ENCODE data around the gene FAM234B.

FAM234B gene

GRCh38 chr12:13095266-13095995, 51.2 kb downstream of the FAM234B start:
- DNase-seq, result no peak

DNA sequence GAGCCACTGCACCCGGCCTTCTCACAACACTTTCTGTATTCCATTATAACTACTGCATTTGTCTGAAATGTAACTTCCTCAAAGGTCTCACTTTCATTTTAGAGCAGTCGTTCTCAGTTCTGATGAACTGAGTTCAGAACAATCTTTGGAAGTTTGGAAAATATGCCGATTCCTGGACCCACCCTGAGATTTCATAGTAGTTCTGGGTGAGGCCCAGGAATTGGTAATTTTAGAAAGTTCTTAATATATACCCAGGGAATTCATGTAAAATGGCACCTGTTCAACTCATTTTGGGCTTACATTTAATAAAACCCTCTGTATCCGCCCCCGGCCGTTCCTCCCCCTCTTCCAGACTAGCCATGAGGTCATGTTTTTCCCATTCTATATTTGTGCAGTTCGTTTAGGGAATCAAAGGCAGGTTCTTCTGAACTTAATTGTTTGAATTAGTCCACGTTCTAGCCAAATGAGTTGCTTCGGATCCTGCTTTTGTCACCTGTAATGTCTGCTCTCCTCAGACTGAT, 53.4 kb downstream of the FAM234B start:
- no peak for DNase-seq

GRCh38 chr12:13099066-13099843, 55.1 kb downstream of the FAM234B start:
- no peak for DNase-seq

DNA sequence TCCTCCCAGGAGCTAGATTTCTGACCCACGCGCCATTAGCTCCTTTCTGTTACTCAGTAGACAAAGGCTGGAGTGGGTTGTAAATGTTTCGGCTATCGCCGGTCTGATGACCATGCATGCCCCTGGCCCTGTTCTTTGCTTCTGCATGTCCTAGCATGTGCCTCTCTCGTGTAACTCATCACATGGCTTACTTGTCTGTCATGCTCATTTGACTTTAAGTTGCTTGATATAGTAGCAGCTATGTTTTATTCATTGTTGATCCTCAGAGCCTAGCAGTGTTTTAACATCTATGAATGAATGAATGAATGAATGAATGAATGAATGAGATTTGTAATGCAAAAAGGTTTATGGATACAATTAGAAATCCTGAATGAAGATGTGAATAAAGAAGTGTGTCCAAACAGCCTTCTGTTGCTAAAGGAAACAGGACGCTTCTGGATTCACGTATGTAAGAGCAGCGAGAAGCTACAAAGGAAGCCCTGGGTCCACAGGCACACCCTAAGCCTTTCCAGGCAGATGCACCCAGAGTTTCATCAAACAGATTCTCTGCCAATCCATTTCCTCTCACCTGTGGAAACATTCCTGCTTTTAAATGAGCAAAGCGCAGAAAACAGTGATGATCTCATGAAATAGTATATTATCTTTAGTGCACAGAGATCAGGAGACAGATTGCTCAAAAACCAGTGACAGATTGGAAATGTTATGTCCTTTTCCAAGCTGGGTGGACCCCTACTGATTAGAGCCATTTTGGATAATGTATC, 55.8 kb downstream of the FAM234B start:
- DNase-seq, result no peak

- DNase-seq, result no peak
Measured at GRCh38 chr12:13100605-13100881, 56.4 kb downstream of the FAM234B start.

- no peak for DNase-seq
Measured at GRCh38 chr12:13100882-13101769, 56.9 kb downstream of the FAM234B start.

- DNase-seq, result no peak
Measured at GRCh38 chr12:13101821-13102375, 57.7 kb downstream of the FAM234B start.

DNA sequence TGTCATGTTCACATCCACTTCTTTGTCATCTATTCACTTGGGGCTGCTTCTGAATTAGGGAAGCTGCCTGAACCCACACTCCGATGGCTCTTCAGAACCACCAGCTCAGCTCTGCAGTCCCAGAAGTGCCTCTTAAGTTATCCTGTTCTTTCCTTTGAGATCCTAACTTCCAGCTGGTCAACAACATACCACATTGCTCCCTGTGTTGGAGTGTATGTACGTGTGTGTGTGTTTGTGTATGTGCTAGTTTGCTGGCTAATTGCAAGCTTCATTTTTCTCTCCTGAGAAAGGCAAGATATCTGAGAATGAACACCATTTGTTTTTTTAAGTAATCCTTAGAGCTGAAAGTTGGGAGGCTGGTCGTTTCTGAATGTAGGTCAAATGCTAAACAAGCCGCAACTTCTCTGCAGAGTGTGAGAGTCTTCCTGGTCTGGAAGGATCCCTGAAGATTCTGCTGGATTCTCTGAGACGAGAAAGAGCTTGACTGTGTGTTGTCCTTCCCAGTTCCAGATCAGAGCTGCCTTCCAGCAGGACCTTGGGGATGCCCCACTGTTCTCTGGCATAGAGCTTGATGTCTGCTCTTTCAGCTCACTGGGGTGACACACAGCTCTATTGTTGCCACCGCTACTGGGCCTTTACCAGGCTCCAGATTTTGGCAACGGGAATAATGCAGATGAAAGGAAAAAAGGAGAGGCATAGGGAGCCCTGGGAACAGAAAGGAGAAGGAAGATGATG, 58.4 kb downstream of the FAM234B start:
- DNase-seq, result no peak

- no peak for DNase-seq
Measured at GRCh38 chr12:13103391-13104033, 59.3 kb downstream of the FAM234B start, which contains the start of gene GSG1. Gene GSG1, minus strand, starts transcription at chr12:13103667. Its CDS starts 155 bp downstream, at chr12:13103512.

DNA sequence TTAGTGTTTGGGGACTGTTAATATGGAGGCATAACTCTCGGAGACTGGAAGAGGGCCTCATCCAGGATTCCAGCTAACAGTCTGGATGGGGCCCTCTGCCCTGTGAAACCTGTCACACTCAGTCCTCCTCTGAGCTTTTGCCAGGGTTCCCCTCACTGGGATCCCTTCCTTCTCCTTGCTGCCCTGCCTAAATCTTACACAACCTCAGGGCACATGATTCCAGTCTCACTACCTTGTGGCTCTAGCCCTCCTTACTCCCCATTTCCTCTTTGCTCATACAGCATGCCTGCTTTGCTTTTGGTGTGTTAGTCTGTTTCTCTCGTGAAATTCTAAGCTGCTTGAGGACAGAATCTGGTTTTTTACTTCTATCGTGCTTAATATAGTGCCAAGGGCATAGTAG, 60.2 kb downstream of the FAM234B start:
- DNase-seq, result no peak

- no peak for DNase-seq
Measured at GRCh38 chr12:13105781-13106180, 61.6 kb downstream of the FAM234B start.

- DNase-seq, result no peak
Measured at GRCh38 chr12:13106666-13107065, 62.5 kb downstream of the FAM234B start.

- no peak for DNase-seq
Measured at GRCh38 chr12:13112968-13113367, 68.8 kb downstream of the FAM234B start.

- DNase-seq, result no peak
Measured at GRCh38 chr12:13114251-13115052, 70.3 kb downstream of the FAM234B start.

DNA sequence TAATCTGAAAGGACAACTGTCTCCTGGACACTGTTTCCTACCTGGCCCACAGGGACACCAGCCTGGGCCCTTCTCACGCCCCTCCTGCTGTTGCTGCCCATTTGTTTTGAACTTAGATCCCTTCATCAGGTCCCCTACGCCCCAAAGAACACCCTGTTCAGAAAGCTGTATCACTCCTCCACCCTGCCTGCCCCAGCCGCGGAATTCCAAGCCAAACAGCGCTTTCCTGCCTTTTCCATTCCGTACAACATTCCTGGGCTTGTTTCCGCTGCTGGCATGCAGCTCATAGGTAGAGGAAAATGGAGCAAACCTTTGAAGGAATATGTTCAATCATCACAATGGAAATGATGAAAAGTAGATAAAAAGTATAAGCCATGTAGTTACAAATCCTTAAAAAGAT, 72.1 kb downstream of the FAM234B start:
- DNase-seq, result no peak

DNA sequence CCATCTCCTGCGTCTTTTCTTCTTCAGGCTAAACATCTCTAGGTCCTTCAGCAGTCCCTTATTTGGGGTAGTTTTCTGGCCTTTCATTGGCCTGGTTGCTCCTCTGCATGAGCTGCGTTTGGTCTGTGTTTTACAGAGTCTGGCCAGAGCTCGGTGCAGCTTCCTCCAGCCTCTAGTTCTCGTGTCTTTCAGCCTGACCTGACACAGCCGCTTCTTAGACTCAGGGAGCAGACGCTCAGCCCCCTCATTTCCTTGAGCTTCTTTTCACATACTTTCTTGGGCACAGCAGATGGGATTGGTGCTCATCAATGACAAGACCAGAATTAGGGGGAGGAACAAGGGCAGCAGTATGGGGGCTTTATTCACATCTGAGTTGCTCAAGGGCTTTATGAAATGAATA, 72.8 kb downstream of the FAM234B start:
- DNase-seq, result no peak

DNA sequence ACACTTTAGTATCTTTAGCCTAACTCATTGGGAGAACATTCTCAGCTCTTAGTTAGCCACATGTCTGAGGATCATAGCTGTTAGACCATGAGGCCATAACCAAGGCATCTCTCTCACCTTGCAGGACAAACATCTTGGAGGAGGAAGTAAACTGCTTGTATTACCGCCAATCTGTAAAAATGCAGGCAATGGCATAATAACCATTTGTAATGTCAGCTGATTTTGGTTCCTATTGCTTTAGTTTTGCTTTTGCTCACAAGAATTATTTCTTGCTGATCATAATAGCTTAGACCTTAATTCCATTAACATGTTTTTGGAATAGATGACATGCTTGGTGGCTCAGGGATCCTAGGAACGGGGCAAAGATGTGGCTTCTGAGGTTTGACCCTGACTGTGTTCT, 75.6 kb downstream of the FAM234B start:
- DNase-seq, result no peak

DNA sequence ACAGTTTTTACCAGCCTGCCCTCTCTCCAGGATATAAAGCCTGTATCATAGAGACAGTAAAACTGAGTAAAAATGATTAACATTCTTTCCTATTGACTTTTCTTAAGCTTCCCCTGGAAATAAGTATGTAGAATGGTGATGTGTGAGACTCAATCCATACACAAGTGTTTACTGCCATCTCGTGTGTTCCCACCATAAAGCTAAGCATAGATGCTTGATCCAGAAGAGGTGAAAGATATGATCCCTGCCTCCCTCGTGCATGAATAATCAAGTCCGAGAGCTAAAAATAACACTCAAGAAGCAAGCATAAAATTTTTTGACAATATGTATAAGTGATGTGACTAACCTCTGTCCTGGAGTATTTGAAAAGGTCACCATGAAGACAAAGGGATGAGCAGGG, 76.2 kb downstream of the FAM234B start:
- DNase-seq, result no peak

DNA sequence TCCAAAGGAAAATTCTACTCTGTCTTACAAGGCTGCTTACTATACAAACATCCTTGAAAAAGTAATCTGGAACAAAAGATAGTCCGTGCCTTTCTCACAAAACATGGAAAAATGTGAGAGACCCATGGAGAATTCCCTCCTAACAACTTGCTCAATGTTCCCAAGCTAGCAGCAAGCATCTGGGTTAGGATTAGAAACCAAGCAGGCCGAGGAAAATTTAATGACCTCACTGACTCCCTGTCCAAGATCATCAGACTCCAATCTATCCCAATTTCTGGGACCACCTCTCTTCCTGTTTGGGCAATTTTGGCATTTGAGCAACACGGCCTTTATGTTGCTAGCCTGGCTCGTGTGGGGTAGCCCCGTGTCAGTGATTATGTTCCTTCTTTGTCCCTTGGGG, 77.4 kb downstream of the FAM234B start:
- DNase-seq, result no peak
